Caco-2 (cell line): Measurements from ENCODE around the gene RIPOR2. TPM values are rescaled to one million over a fixed set of nuclear protein-coding genes. Genes with fewer than 3 reads are reported as not detected.

Source experiments
- BruUV-seq: library from RNA; stranded (reverse); fragments of 400-500 nt; replicated peaks from 2 replicates; lab custom pipeline; 2021; lab: Mats Ljungman, UMichigan
- CTCF ChIA-PET: fragments of 300-600 bp; sonication (Branson Sonifier 250); formaldehyde crosslinking; loops from one replicate; lab custom pipeline; 2022; ENCODE audit warnings: antibody characterized with exemption; lab: Charles Lee
- POLR2A ChIA-PET: fragments of 300-600 bp; sonication (Branson Sonifier 250); formaldehyde crosslinking; loops from one replicate; lab custom pipeline; 2022; ENCODE audit warnings: antibody characterized with exemption; lab: Charles Lee
- DNase-seq, 2 experiments: peaks; one replicate each; pipeline versions ENCODE4 v3.0.0 to v3.0.0-alpha.2; 2020 to 2022
- H3K27me3 ChIP-seq: replicated peaks from 2 replicates; pipeline ENCODE4 v1.6.0; 2011; ENCODE audit warnings: low read length; ENCODE audit not compliant: control insufficient read depth, insufficient read depth
- H3K36me3 ChIP-seq: 2 replicates; pipeline ENCODE4 v1.5.1; 2011; ENCODE audit warnings: low read length; ENCODE audit not compliant: control insufficient read depth, insufficient read depth
- H3K4me1 ChIP-seq: fragments of 250-450 bp; sonication (Bioruptor Pico); 2 replicates; pipeline ENCODE4 v1.5.1; 2020; ENCODE audit warnings: mild to moderate bottlenecking
- H3K4me3 ChIP-seq: 2 replicates; pipeline ENCODE4 v1.5.1; 2011; ENCODE audit warnings: low read depth, mild to moderate bottlenecking, control low read depth, low read length
- H3K9me3 ChIP-seq: fragments of 250-450 bp; sonication (Bioruptor Pico); 2 replicates; pipeline ENCODE4 v1.5.1; 2020; ENCODE audit warnings: mild to moderate bottlenecking, moderate library complexity
- H3K27ac Mint-ChIP-seq: one replicate; pipeline ENCODE4 v1.8.0; 2022; ENCODE audit warnings: mixed read lengths; ENCODE audit not compliant: unreplicated experiment
- H3K27me3 Mint-ChIP-seq: one replicate; pipeline ENCODE4 v1.8.0; 2022; ENCODE audit warnings: mixed read lengths; ENCODE audit not compliant: insufficient read depth, unreplicated experiment
- H3K36me3 Mint-ChIP-seq: one replicate; pipeline ENCODE4 v1.8.0; 2022; ENCODE audit warnings: mild to moderate bottlenecking, mixed read lengths; ENCODE audit not compliant: insufficient read depth, unreplicated experiment
- H3K4me1 Mint-ChIP-seq: one replicate; pipeline ENCODE4 v1.8.0; 2022; ENCODE audit warnings: low read depth, mixed read lengths; ENCODE audit not compliant: unreplicated experiment
- H3K4me3 Mint-ChIP-seq: one replicate; pipeline ENCODE4 v1.8.0; 2022; ENCODE audit warnings: mild to moderate bottlenecking, moderate library complexity, mixed read lengths; ENCODE audit not compliant: unreplicated experiment
- H3K9me3 Mint-ChIP-seq: one replicate; pipeline ENCODE4 v1.8.0; 2022; ENCODE audit warnings: mixed read lengths; ENCODE audit not compliant: unreplicated experiment
- CTCF ChIP-seq, 2 experiments: fragments of 200-600 bp in 1 of 2; IDR thresholded peaks; 1 replicate in 1 of 2; 2 replicates in 1 of 2; pipeline versions ENCODE4 v1.5.1 to v1.8.0; 2011 to 2022; ENCODE audit warnings: antibody characterized with exemption in 1 of 2, control low read depth in 1 of 2, inconsistent platforms in 1 of 2, low read depth in 1 of 2, low read length in 1 of 2, mild to moderate bottlenecking in 1 of 2, moderate library complexity in 1 of 2; ENCODE audit not compliant: insufficient read depth in 1 of 2, severe bottlenecking in 1 of 2, unreplicated experiment in 1 of 2
- intact Hi-C: fragments of 100-400 bp; cut with micrococcal nuclease; formaldehyde crosslinking; loops from one replicate; pipeline ENCODE4 v1.10.0; 2022; ENCODE audit not compliant: unreplicated experiment
- total RNA-seq: library from RNA; stranded (reverse); gene quantifications from 2 replicates; pipeline ENCODE4 v1.2.3, GENCODE V29; 2022

Gene RIPOR2
- total RNA-seq, 1 experiment from 2014 or later, result 0.64 TPM

GRCh38 chr6:24947636-24948035 is 11.9 kb upstream of the RIPOR2 start:
- ChIA-PET CTCF (no interaction called here), POLR2A (no interaction called here)
- H3K9me3 Mint-ChIP-seq, result peaks cover 13% of the 10 kb centered on the region
- H3K4me3 ChIP-seq, result no peak overlapping the region
- peaks cover 6% of the 10 kb centered on the region for H3K27me3 Mint-ChIP-seq
- no peak for DNase-seq
- intact Hi-C loops, result no loop called here
- H3K27ac Mint-ChIP-seq, result no peak overlapping the region
- H3K27me3 ChIP-seq, result no peaks in the 10 kb centered on the region
- BruUV-seq, result no TSS peak
- H3K4me1 Mint-ChIP-seq, result no peaks in the 10 kb centered on the region
- TF ChIP-seq CTCF (IDR thresholded peaks at IDR 0.05; ENCODE audit: insufficient read depth in 1 of 2, low read depth in 1 of 2, low read length in 1 of 2, severe bottlenecking in 1 of 2, unreplicated experiment in 1 of 2), result no peak
- H3K36me3 ChIP-seq, result no peaks in the 10 kb centered on the region
- H3K4me3 Mint-ChIP-seq, result no peak overlapping the region
- H3K36me3 Mint-ChIP-seq, result no peaks in the 10 kb centered on the region
- peaks cover 9% of the 10 kb centered on the region; the same call in 1 of the 2 replicates for H3K9me3 ChIP-seq
- no peaks in the 10 kb centered on the region for H3K4me1 ChIP-seq

- no peaks in the 10 kb centered on the region for H3K4me1 Mint-ChIP-seq
- Histone ChIP-seq H3K36me3 (no peaks in the 10 kb centered on the region), H3K9me3 (peaks cover 9% of the 10 kb centered on the region; the same call in 1 of the 2 replicates), H3K27me3 (no peaks in the 10 kb centered on the region), H3K4me1 (no peaks in the 10 kb centered on the region), H3K4me3 (no peak overlapping the region)
- no peak overlapping the region for H3K27ac Mint-ChIP-seq
- BruUV-seq, result no TSS peak
- intact Hi-C loops, result no loop called here
- ChIA-PET CTCF (no interaction called here), POLR2A (no interaction called here)
- H3K27me3 Mint-ChIP-seq, result peaks cover 6% of the 10 kb centered on the region
- no peak overlapping the region for H3K4me3 Mint-ChIP-seq
- DNase-seq, result no peak
- H3K9me3 Mint-ChIP-seq, result peaks cover 13% of the 10 kb centered on the region
- H3K36me3 Mint-ChIP-seq, result no peaks in the 10 kb centered on the region
- no peak for TF ChIP-seq CTCF (IDR thresholded peaks at IDR 0.05; ENCODE audit: insufficient read depth in 1 of 2, low read depth in 1 of 2, low read length in 1 of 2, severe bottlenecking in 1 of 2, unreplicated experiment in 1 of 2)
Observed at GRCh38 chr6:24945054-24945453, 9.3 kb upstream of the RIPOR2 start.

GRCh38 chr6:24943774-24944173 is 8.0 kb upstream of the RIPOR2 start:
- TF ChIP-seq CTCF (IDR thresholded peaks at IDR 0.05; ENCODE audit: insufficient read depth in 1 of 2, low read depth in 1 of 2, low read length in 1 of 2, severe bottlenecking in 1 of 2, unreplicated experiment in 1 of 2), result no peak

More at GRCh38 chr6:24943774-24944173, 8.0 kb upstream of the RIPOR2 start:
- BruUV-seq, result no TSS peak
- Histone ChIP-seq H3K27me3 (no peaks in the 10 kb centered on the region), H3K4me3 (no peak overlapping the region), H3K36me3 (no peaks in the 10 kb centered on the region), H3K9me3 (peaks cover 9% of the 10 kb centered on the region; the same call in 1 of the 2 replicates), H3K4me1 (no peaks in the 10 kb centered on the region)
- peaks cover 13% of the 10 kb centered on the region for H3K9me3 Mint-ChIP-seq
- H3K4me3 Mint-ChIP-seq, result no peak overlapping the region
- no peaks in the 10 kb centered on the region for H3K36me3 Mint-ChIP-seq
- ChIA-PET POLR2A (no interaction called here), CTCF (no interaction called here)
- intact Hi-C loops, result no loop called here
- H3K27me3 Mint-ChIP-seq, result peaks cover 4% of the 10 kb centered on the region
- H3K27ac Mint-ChIP-seq, result no peak overlapping the region
- no peaks in the 10 kb centered on the region for H3K4me1 Mint-ChIP-seq
- DNase-seq, result no peak
